ENCODE data around the gene ZNF554.

Gene ZNF554

DNA sequence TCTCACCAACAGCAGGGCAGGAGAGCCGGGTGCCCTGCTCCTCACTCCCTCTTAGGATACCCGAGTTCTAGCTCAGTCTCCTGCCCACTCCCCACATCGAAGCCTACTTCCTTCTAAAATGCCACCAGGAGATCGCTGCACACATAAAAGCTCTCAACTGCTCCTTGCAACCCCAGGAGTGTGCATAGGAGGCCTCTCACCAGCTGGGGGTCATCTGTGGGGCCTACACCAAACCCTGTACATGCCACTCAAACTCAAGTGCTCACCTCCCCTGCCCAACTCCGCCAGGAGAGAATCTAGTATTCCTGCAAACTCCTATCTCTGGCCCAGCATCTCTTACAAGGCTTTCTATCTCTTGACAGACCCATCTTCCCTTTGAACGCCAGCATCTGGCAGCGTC, 39.4 kb upstream of the ZNF554 start:
- Histone ChIP-seq H3K27ac (ENCODE audit: low read depth, low read length) (no peak overlapping the region), H3K27me3 (ENCODE audit: control insufficient read depth in 1 of 2, insufficient read depth in 2 of 2, low read length in 2 of 2) (no peaks in the 10 kb centered on the region), H3K36me3 (ENCODE audit: control insufficient read depth in 1 of 2, insufficient read depth in 2 of 2, low read length in 2 of 2) (peaks cover 0 to 12% of the 10 kb centered on the region in 2 donors), H3K4me1 (ENCODE audit: control insufficient read depth in 1 of 2, insufficient read depth in 2 of 2, low read length in 2 of 2) (peaks cover 36 to 45% of the 10 kb centered on the region in 2 donors), H3K4me3 (ENCODE audit: low read depth in 1 of 2, low read length in 2 of 2) (no peak overlapping the region), H3K9ac (ENCODE audit: low read depth in 1 of 2, low read length in 2 of 2) (no peak overlapping the region), H3K9me3 (ENCODE audit: control insufficient read depth in 1 of 2, low read length in 2 of 2) (no peaks in the 10 kb centered on the region)

DNA sequence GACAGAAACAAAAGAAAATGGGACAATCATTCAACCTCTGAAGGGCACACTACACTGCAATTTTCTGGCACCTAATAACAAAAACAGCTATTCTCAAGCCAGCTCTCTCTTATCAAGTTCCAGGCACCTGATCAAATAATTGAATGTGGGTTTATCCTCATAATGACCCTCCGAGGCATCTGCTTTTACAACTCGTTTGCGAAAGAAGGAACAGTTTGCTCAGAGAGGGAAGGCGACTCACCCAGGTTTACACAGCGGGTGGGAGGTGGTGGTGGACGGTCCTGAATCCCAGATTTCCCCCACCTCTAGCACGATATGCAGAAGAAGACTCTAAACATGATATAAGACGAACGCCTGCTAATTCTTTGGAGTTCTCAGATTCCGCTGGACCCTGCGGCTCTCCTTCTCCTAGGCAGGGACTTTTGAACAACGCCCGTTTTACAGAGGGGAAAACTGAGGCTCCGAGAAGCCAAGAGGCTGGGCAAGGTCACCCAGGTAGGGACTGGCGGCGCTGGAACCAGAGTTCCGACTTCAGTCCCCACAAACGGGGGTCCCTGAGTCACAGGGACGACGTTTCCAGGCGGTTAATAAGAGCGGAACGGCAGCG, 37.2 kb upstream of the ZNF554 start:
- Histone ChIP-seq H3K27me3 (ENCODE audit: control insufficient read depth in 1 of 2, insufficient read depth in 2 of 2, low read length in 2 of 2) (no peaks in the 10 kb centered on the region), H3K9me3 (ENCODE audit: control insufficient read depth in 1 of 2, low read length in 2 of 2) (no peaks in the 10 kb centered on the region), H3K36me3 (ENCODE audit: control insufficient read depth in 1 of 2, insufficient read depth in 2 of 2, low read length in 2 of 2) (peaks cover 0 to 10% of the 10 kb centered on the region in 2 donors), H3K4me1 (ENCODE audit: control insufficient read depth in 1 of 2, insufficient read depth in 2 of 2, low read length in 2 of 2) (peaks cover 24 to 42% of the 10 kb centered on the region in 2 donors), H3K27ac (ENCODE audit: low read depth, low read length) (peak overlapping the region; percentile 82), H3K9ac (ENCODE audit: low read depth in 1 of 2, low read length in 2 of 2) (peak overlapping the region; percentile 94 to 97), H3K4me3 (ENCODE audit: low read depth in 1 of 2, low read length in 2 of 2) (peak overlapping the region; percentile 71 to 95)

DNA sequence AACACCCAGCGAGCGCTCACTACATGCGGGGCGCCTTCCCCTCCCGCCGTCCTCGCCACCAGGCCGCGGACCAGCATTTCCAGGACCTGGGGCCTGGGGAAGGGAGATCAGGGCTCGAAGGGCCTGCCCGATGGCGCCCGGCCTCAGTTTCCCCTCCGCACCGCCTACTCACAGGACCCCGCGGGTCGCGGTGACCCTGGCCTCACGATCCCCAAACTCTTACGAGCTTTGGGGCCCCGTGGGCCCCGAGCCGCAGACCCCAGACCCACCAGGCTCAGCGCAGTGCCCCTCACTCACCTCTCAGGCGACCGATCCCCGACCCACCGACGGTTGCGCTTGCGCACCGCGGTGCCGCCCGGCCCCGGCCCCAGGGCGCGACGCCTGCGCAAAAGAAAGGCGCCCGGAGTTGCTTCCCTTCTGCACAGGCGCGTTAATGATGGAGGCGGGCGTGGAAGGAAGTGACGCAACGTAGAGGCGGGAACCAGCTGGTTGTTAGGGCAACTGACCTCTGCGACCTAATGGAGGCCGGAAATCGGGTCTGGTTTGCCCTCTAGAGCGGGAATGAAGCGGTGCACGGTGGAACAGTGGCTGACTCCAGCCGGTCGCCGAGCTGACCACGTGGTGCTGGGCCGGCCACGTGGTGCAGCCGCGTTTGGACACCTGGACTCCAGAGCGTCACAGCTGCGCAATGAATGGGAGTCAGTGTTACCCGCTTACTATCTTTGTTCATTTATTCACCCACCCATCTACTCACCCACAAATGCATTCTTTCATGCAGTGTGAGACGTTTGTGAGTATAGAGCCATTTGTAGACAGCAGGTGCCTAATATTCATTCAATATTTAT, 36.5 kb upstream of the ZNF554 start, which contains the start of gene SGTA:
SGTA (minus strand) TSS at position 338 of the 845 bp plus-strand sequence. CDS start 14,205 bp downstream, outside the sequence.
- peak within 1 kb of the TSS; percentile 94 to 97 for H3K9ac ChIP-seq (ENCODE audit: low read depth in 1 of 2, low read length in 2 of 2)
- no peaks in the 10 kb centered on the region for H3K27me3 ChIP-seq (ENCODE audit: control insufficient read depth in 1 of 2, insufficient read depth in 2 of 2, low read length in 2 of 2)
- peaks cover 24 to 42% of the 10 kb centered on the region in 2 donors for H3K4me1 ChIP-seq (ENCODE audit: control insufficient read depth in 1 of 2, insufficient read depth in 2 of 2, low read length in 2 of 2)

DNA sequence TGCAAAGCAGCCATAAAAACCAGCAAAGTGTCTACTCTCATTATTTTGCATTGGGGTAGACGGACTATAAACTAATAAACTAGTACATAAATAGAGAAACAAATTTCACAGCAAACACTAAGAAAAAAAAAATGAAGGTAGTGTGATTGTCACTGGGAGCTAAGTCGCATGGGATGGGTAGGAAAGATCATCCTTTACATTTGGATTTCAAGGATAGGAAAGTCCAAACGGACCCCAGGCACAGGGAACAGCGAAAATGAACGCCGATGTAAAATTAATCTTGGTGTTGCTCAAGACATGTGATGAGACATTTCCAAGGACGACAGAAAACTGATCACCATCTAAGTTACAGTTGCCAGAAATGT, 35.9 kb upstream of the ZNF554 start:
- H3K27me3 ChIP-seq (ENCODE audit: control insufficient read depth in 1 of 2, insufficient read depth in 2 of 2, low read length in 2 of 2) = no peaks in the 10 kb centered on the region
- peak overlapping the region; percentile 45 for H3K27ac ChIP-seq (ENCODE audit: low read depth, low read length)
- peaks cover 24 to 42% of the 10 kb centered on the region in 2 donors for H3K4me1 ChIP-seq (ENCODE audit: control insufficient read depth in 1 of 2, insufficient read depth in 2 of 2, low read length in 2 of 2)
- no peaks in the 10 kb centered on the region for H3K9me3 ChIP-seq (ENCODE audit: control insufficient read depth in 1 of 2, low read length in 2 of 2)
- peak overlapping the region; percentile 31 to 36 for H3K9ac ChIP-seq (ENCODE audit: low read depth in 1 of 2, low read length in 2 of 2)
- H3K36me3 ChIP-seq (ENCODE audit: control insufficient read depth in 1 of 2, insufficient read depth in 2 of 2, low read length in 2 of 2) = peaks cover 0 to 6% of the 10 kb centered on the region in 2 donors
- peak overlapping the region; percentile 71 to 95 for H3K4me3 ChIP-seq (ENCODE audit: low read depth in 1 of 2, low read length in 2 of 2)

More for the DNA sequence above, 36.5 kb upstream of the ZNF554 start, which contains the start of gene SGTA:
- H3K36me3 ChIP-seq (ENCODE audit: control insufficient read depth in 1 of 2, insufficient read depth in 2 of 2, low read length in 2 of 2) = peaks cover 0 to 8% of the 10 kb centered on the region in 2 donors
- H3K27ac ChIP-seq (ENCODE audit: low read depth, low read length) = peak within 1 kb of the TSS; percentile 82
- peak within 1 kb of the TSS; percentile 71 to 95 for H3K4me3 ChIP-seq (ENCODE audit: low read depth in 1 of 2, low read length in 2 of 2)
- no peaks in the 10 kb centered on the region for H3K9me3 ChIP-seq (ENCODE audit: control insufficient read depth in 1 of 2, low read length in 2 of 2)

DNA sequence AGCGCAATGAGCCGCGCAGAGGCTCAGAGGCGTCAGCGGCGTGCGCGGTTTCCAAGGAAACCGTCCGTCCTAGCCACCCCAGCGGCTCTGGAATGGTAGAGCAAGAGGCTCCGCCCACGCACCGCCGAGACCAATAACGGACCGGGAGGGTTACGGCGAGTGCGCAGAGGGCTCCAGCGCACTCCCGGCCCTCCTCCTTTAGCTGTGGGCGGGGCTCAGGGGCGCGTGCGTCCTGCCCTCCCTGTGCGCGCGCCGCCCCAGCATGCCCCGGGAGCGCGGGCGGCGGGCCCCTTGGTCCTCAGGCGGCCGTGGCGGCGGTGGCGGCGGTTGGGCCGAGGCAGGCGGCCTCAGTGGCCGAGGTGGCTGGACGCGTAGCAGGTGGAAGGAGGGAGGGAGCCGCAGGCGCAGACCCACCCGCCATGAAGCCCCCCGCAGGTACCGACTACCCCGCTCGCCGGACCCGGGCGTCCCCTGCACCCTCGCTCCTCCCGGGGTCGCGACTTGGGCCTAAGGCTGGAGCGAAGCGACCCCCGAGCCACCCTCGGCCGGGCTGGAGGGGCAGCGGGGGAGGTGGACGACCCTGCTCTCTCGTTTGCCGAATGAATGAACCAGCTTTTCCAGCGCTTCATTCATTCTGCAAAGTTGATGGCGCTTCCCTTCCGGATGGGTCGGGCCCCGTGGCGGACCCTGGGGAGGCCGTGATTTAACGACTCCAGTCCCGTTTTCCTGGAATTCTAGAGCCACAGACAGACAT, 34.2 kb upstream of the ZNF554 start, which contains the start of gene THOP1:
THOP1 (plus strand) TSS at position 260 of the 754 bp plus-strand sequence; CDS start at position 420, 160 bp downstream.
- H3K4me3 ChIP-seq (ENCODE audit: low read depth in 1 of 2, low read length in 2 of 2) = peak within 1 kb of the TSS; percentile 74 to 91
- peaks cover 24 to 41% of the 10 kb centered on the region in 2 donors for H3K4me1 ChIP-seq (ENCODE audit: control insufficient read depth in 1 of 2, insufficient read depth in 2 of 2, low read length in 2 of 2)
- no peaks in the 10 kb centered on the region for H3K9me3 ChIP-seq (ENCODE audit: control insufficient read depth in 1 of 2, low read length in 2 of 2)
- no peaks in the 10 kb centered on the region for H3K27me3 ChIP-seq (ENCODE audit: control insufficient read depth in 1 of 2, insufficient read depth in 2 of 2, low read length in 2 of 2)
- H3K9ac ChIP-seq (ENCODE audit: low read depth in 1 of 2, low read length in 2 of 2) = peak within 1 kb of the TSS; percentile 75 to 82
- H3K27ac ChIP-seq (ENCODE audit: low read depth, low read length) = peak within 1 kb of the TSS; percentile 67
- H3K36me3 ChIP-seq (ENCODE audit: control insufficient read depth in 1 of 2, insufficient read depth in 2 of 2, low read length in 2 of 2) = peaks cover 0 to 2% of the 10 kb centered on the region in 2 donors

DNA sequence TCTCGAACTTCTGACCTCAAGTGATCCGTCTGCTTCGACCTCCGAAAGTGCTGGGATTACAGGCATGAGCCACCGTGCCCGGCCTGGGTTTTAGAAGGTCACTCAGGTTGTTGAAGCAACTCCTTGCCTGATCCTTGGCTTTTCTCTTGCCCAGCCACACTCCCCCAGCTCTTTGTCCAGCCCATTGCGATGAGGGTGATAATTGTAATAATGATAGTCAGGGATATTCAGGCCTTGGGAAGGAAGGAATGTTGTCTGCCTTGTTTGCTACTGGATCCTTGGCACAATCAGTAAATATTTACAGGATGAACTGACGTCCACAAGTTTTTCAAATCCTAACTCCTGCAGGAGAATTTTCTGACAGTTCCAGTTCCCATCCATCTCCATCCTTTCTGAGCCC, 32.6 kb upstream of the ZNF554 start:
- no peaks in the 10 kb centered on the region for H3K27me3 ChIP-seq (ENCODE audit: control insufficient read depth in 1 of 2, insufficient read depth in 2 of 2, low read length in 2 of 2)
- peaks cover 5 to 15% of the 10 kb centered on the region in 2 donors for H3K36me3 ChIP-seq (ENCODE audit: control insufficient read depth in 1 of 2, insufficient read depth in 2 of 2, low read length in 2 of 2)
- H3K4me3 ChIP-seq (ENCODE audit: low read depth in 1 of 2, low read length in 2 of 2) = no peak overlapping the region
- H3K9me3 ChIP-seq (ENCODE audit: control insufficient read depth in 1 of 2, low read length in 2 of 2) = no peaks in the 10 kb centered on the region
- no peak overlapping the region for H3K27ac ChIP-seq (ENCODE audit: low read depth, low read length)
- no peak overlapping the region for H3K9ac ChIP-seq (ENCODE audit: low read depth in 1 of 2, low read length in 2 of 2)
- peaks cover 11 to 25% of the 10 kb centered on the region in 2 donors for H3K4me1 ChIP-seq (ENCODE audit: control insufficient read depth in 1 of 2, insufficient read depth in 2 of 2, low read length in 2 of 2)

DNA sequence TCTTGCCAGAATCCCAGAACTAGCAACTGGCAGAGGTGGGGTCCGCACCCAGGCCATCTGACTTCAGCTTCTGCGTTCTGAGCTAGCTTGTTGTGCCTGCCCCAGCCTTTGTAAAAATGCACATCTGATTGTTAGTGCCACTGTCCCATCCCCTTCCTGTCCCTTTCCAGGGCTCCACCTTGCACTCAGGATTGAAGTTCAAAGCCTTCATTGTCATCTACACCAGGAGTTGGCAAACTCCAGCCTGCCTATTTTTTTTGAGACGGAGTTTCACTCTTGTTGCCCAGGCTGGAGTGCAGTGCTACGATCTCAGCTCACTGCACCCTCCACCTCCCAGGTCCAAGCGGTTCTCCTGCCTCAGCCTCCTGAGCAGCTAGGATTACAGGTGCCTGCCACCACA, 31.4 kb upstream of the ZNF554 start:
- H3K27me3 ChIP-seq (ENCODE audit: control insufficient read depth in 1 of 2, insufficient read depth in 2 of 2, low read length in 2 of 2) = no peaks in the 10 kb centered on the region
- no peak overlapping the region for H3K4me3 ChIP-seq (ENCODE audit: low read depth in 1 of 2, low read length in 2 of 2)
- no peak overlapping the region for H3K27ac ChIP-seq (ENCODE audit: low read depth, low read length)
- H3K9ac ChIP-seq (ENCODE audit: low read depth in 1 of 2, low read length in 2 of 2) = no peak overlapping the region
- H3K36me3 ChIP-seq (ENCODE audit: control insufficient read depth in 1 of 2, insufficient read depth in 2 of 2, low read length in 2 of 2) = peaks cover 5 to 15% of the 10 kb centered on the region in 2 donors
- no peaks in the 10 kb centered on the region for H3K9me3 ChIP-seq (ENCODE audit: control insufficient read depth in 1 of 2, low read length in 2 of 2)
- H3K4me1 ChIP-seq (ENCODE audit: control insufficient read depth in 1 of 2, insufficient read depth in 2 of 2, low read length in 2 of 2) = peaks cover 9 to 18% of the 10 kb centered on the region in 2 donors

DNA sequence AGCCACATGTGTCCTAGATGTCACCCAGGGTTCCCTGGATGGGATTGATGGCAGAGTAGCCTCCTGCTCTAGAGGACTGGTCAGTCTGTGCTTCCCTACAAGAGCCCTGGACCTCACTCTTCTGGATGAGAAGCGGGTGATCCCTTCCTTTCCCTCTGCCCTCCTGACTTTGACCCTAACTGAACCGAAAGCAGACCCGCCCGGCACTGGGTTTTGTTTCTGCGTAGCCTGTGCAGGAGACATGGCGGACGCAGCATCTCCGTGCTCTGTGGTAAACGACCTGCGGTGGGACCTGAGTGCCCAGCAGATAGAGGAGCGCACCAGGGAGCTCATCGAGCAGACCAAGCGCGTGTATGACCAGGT, 29.5 kb upstream of the ZNF554 start:
- no peak overlapping the region for H3K9ac ChIP-seq (ENCODE audit: low read depth in 1 of 2, low read length in 2 of 2)
- peaks cover 5 to 31% of the 10 kb centered on the region in 2 donors for H3K36me3 ChIP-seq (ENCODE audit: control insufficient read depth in 1 of 2, insufficient read depth in 2 of 2, low read length in 2 of 2)
- no peak overlapping the region for H3K27ac ChIP-seq (ENCODE audit: low read depth, low read length)

DNA sequence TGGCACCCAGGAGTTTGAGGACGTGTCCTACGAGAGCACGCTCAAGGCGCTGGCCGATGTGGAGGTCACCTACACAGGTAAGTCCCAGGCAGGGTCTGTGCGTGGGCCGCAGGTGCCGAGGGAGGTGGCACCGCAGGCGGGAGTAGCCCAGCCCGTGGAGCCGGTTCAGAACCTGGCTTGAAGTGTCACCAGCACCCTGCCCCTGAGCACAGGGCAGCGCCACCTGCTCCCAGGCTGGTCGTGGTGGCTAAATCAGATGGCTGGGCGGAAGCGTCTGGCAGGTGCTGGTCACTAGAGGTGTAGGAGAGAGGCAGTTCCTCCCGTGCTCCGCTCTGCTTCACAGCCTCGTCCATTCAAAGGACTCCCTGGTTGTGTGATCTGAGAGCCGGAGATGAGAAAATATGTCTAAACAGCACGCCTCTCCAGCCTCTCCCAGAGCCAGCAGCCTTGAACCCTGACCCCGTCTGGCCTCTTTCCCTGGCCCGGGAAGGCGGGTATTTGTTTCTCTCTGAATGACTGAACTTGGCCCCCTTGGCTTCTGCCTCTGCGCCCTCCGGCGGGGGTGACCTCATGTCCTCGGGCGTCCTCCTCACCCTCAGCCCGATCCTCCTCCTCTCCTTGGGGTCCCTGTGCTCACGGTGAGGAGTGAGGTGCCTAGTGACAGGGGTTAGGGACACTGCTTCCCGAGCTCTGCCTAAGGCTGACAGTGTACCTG, 29.0 kb upstream of the ZNF554 start:
- Histone ChIP-seq H3K27me3 (ENCODE audit: control insufficient read depth in 1 of 2, insufficient read depth in 2 of 2, low read length in 2 of 2) (no peaks in the 10 kb centered on the region), H3K9ac (ENCODE audit: low read depth in 1 of 2, low read length in 2 of 2) (no peak overlapping the region), H3K4me1 (ENCODE audit: control insufficient read depth in 1 of 2, insufficient read depth in 2 of 2, low read length in 2 of 2) (peaks cover 0 to 7% of the 10 kb centered on the region in 2 donors), H3K9me3 (ENCODE audit: control insufficient read depth in 1 of 2, low read length in 2 of 2) (no peaks in the 10 kb centered on the region), H3K4me3 (ENCODE audit: low read depth in 1 of 2, low read length in 2 of 2) (no peak overlapping the region), H3K36me3 (ENCODE audit: control insufficient read depth in 1 of 2, insufficient read depth in 2 of 2, low read length in 2 of 2) (peaks cover 7 to 36% of the 10 kb centered on the region in 2 donors), H3K27ac (ENCODE audit: low read depth, low read length) (no peak overlapping the region)

More for the DNA sequence above, 29.5 kb upstream of the ZNF554 start:
- Histone ChIP-seq H3K9me3 (ENCODE audit: control insufficient read depth in 1 of 2, low read length in 2 of 2) (no peaks in the 10 kb centered on the region), H3K4me1 (ENCODE audit: control insufficient read depth in 1 of 2, insufficient read depth in 2 of 2, low read length in 2 of 2) (peaks cover 0 to 7% of the 10 kb centered on the region in 2 donors), H3K4me3 (ENCODE audit: low read depth in 1 of 2, low read length in 2 of 2) (no peak overlapping the region), H3K27me3 (ENCODE audit: control insufficient read depth in 1 of 2, insufficient read depth in 2 of 2, low read length in 2 of 2) (no peaks in the 10 kb centered on the region)

Measured in duodenal mucosa (tissue), 2 donors.